NT2/D1 (cell line): ENCODE results near the gene OGFR.

Experiments used
- SUZ12 ChIP-seq: IDR thresholded peaks from 2 replicates; pipeline ENCODE4 v1.6.1; 2011; ENCODE audit not compliant: insufficient read length, insufficient read depth; ENCODE audit errors: extremely low read depth
- YY1 ChIP-seq: IDR thresholded peaks from 2 replicates; pipeline ENCODE4 v1.6.1; 2011; ENCODE audit not compliant: insufficient read length, insufficient read depth
- ZNF274 ChIP-seq: IDR thresholded peaks from 2 replicates; pipeline ENCODE4 v1.6.1; 2011; ENCODE audit warnings: mild to moderate bottlenecking, low read depth, low read length

DNA sequence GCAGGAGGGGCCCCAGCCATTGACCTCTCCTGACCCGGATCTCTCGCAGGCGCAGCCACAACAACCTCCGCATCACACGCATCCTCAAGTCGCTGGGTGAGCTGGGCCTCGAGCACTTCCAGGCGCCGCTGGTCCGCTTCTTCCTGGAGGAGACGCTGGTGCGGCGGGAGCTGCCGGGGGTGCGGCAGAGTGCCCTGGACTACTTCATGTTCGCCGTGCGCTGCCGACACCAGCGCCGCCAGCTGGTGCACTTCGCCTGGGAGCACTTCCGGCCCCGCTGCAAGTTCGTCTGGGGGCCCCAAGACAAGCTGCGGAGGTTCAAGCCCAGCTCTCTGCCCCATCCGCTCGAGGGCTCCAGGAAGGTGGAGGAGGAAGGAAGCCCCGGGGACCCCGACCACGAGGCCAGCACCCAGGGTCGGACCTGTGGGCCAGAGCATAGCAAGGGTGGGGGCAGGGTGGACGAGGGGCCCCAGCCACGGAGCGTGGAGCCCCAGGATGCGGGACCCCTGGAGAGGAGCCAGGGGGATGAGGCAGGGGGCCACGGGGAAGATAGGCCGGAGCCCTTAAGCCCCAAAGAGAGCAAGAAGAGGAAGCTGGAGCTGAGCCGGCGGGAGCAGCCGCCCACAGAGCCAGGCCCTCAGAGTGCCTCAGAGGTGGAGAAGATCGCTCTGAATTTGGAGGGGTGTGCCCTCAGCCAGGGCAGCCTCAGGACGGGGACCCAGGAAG, 7.7 kb downstream of the OGFR start:
- TF ChIP-seq SUZ12 (no peak), ZNF274 (no peak), YY1 (no peak)
